ENCODE measurements around the gene HSPBAP1.
A peak's percentile ranks its signal among the peaks of the same experiment; 100 is the strongest.
"Not testable (repeated sequence)": the region's sequence is repeated elsewhere in the genome, so short reads cannot be mapped to it uniquely, and the experiment has no call there.

Gene HSPBAP1

GRCh38 chr3:122739172-122739571, 54.5 kb downstream of the HSPBAP1 start:
- no peak overlapping the region for H3K9ac ChIP-seq (ENCODE audit: low read depth, low read length)

GRCh38 chr3:122732682-122733525, 60.7 kb downstream of the HSPBAP1 start:
- H3K27me3 ChIP-seq (ENCODE audit: control insufficient read depth, insufficient read depth, low read length); H3K27ac ChIP-seq (ENCODE audit: low read depth, low read length); H3K4me3 ChIP-seq (ENCODE audit: low read depth, low read length); H3K4me1 ChIP-seq (ENCODE audit: control insufficient read depth, insufficient read depth, low read length); H3K9ac ChIP-seq (ENCODE audit: low read depth, low read length); H3K36me3 ChIP-seq (ENCODE audit: control insufficient read depth, insufficient read depth, low read length): not testable (repeated sequence)
- peaks cover 15% of the 10 kb centered on the region; the same call in 1 of the 2 replicates for H3K9me3 ChIP-seq (ENCODE audit: control insufficient read depth, insufficient read depth, low read length)

More at GRCh38 chr3:122739172-122739571, 54.5 kb downstream of the HSPBAP1 start:
- H3K9me3 ChIP-seq (ENCODE audit: control insufficient read depth, insufficient read depth, low read length), result no peaks in the 10 kb centered on the region
- H3K36me3 ChIP-seq (ENCODE audit: control insufficient read depth, insufficient read depth, low read length), result peaks cover 12% of the 10 kb centered on the region; the same call in 1 of the 2 replicates
- no peaks in the 10 kb centered on the region for H3K27me3 ChIP-seq (ENCODE audit: control insufficient read depth, insufficient read depth, low read length)
- H3K27ac ChIP-seq (ENCODE audit: low read depth, low read length), result peak overlapping the region; percentile 63
- peaks cover 8% of the 10 kb centered on the region for H3K4me1 ChIP-seq (ENCODE audit: control insufficient read depth, insufficient read depth, low read length)
- no peak overlapping the region for H3K4me3 ChIP-seq (ENCODE audit: low read depth, low read length)

GRCh38 chr3:122730240-122730639, 63.4 kb downstream of the HSPBAP1 start:
- Histone ChIP-seq H3K27me3 (ENCODE audit: control insufficient read depth, insufficient read depth, low read length) (no peaks in the 10 kb centered on the region), H3K4me1 (ENCODE audit: control insufficient read depth, insufficient read depth, low read length) (no peaks in the 10 kb centered on the region), H3K9ac (ENCODE audit: low read depth, low read length) (no peak overlapping the region), H3K27ac (ENCODE audit: low read depth, low read length) (no peak overlapping the region), H3K36me3 (ENCODE audit: control insufficient read depth, insufficient read depth, low read length) (no peaks in the 10 kb centered on the region), H3K9me3 (ENCODE audit: control insufficient read depth, insufficient read depth, low read length) (peaks cover 20% of the 10 kb centered on the region), H3K4me3 (ENCODE audit: low read depth, low read length) (no peak overlapping the region)

GRCh38 chr3:122728756-122729514, 64.7 kb downstream of the HSPBAP1 start:
- H3K9me3 ChIP-seq (ENCODE audit: control insufficient read depth, insufficient read depth, low read length), result peaks cover 23% of the 10 kb centered on the region
- no peak overlapping the region for H3K27ac ChIP-seq (ENCODE audit: low read depth, low read length)
- H3K4me1 ChIP-seq (ENCODE audit: control insufficient read depth, insufficient read depth, low read length), result no peaks in the 10 kb centered on the region
- H3K9ac ChIP-seq (ENCODE audit: low read depth, low read length), result no peak overlapping the region
- H3K4me3 ChIP-seq (ENCODE audit: low read depth, low read length), result no peak overlapping the region
- no peaks in the 10 kb centered on the region for H3K27me3 ChIP-seq (ENCODE audit: control insufficient read depth, insufficient read depth, low read length)
- H3K36me3 ChIP-seq (ENCODE audit: control insufficient read depth, insufficient read depth, low read length), result no peaks in the 10 kb centered on the region

GRCh38 chr3:122728186-122728585, 65.4 kb downstream of the HSPBAP1 start:
- H3K9me3 ChIP-seq (ENCODE audit: control insufficient read depth, insufficient read depth, low read length), result peaks cover 19% of the 10 kb centered on the region
- H3K27ac ChIP-seq (ENCODE audit: low read depth, low read length), result no peak overlapping the region
- H3K36me3 ChIP-seq (ENCODE audit: control insufficient read depth, insufficient read depth, low read length), result no peaks in the 10 kb centered on the region
- no peaks in the 10 kb centered on the region for H3K4me1 ChIP-seq (ENCODE audit: control insufficient read depth, insufficient read depth, low read length)
- H3K4me3 ChIP-seq (ENCODE audit: low read depth, low read length), result no peak overlapping the region
- H3K27me3 ChIP-seq (ENCODE audit: control insufficient read depth, insufficient read depth, low read length), result no peaks in the 10 kb centered on the region
- H3K9ac ChIP-seq (ENCODE audit: low read depth, low read length), result no peak overlapping the region

- H3K9me3 ChIP-seq (ENCODE audit: control insufficient read depth, insufficient read depth, low read length), result peaks cover 18% of the 10 kb centered on the region
- H3K36me3 ChIP-seq (ENCODE audit: control insufficient read depth, insufficient read depth, low read length), result no peaks in the 10 kb centered on the region
- H3K4me1 ChIP-seq (ENCODE audit: control insufficient read depth, insufficient read depth, low read length), result no peaks in the 10 kb centered on the region
- no peak overlapping the region for H3K27ac ChIP-seq (ENCODE audit: low read depth, low read length)
- H3K27me3 ChIP-seq (ENCODE audit: control insufficient read depth, insufficient read depth, low read length), result no peaks in the 10 kb centered on the region
- no peak overlapping the region for H3K9ac ChIP-seq (ENCODE audit: low read depth, low read length)
- no peak overlapping the region for H3K4me3 ChIP-seq (ENCODE audit: low read depth, low read length)
These were observed 65.9 kb downstream of the HSPBAP1 start for GRCh38 chr3:122727766-122728165.

- Histone ChIP-seq H3K9ac (ENCODE audit: low read depth, low read length) (no peak overlapping the region), H3K4me3 (ENCODE audit: low read depth, low read length) (no peak overlapping the region), H3K9me3 (ENCODE audit: control insufficient read depth, insufficient read depth, low read length) (peaks cover 13% of the 10 kb centered on the region), H3K4me1 (ENCODE audit: control insufficient read depth, insufficient read depth, low read length) (no peaks in the 10 kb centered on the region), H3K27ac (ENCODE audit: low read depth, low read length) (no peak overlapping the region), H3K27me3 (ENCODE audit: control insufficient read depth, insufficient read depth, low read length) (no peaks in the 10 kb centered on the region), H3K36me3 (ENCODE audit: control insufficient read depth, insufficient read depth, low read length) (no peaks in the 10 kb centered on the region)
These were observed 66.3 kb downstream of the HSPBAP1 start for GRCh38 chr3:122727294-122727693.

GRCh38 chr3:122725106-122725505, 68.5 kb downstream of the HSPBAP1 start:
- peaks cover 4% of the 10 kb centered on the region for H3K36me3 ChIP-seq (ENCODE audit: control insufficient read depth, insufficient read depth, low read length)
- H3K4me1 ChIP-seq (ENCODE audit: control insufficient read depth, insufficient read depth, low read length), result no peaks in the 10 kb centered on the region
- H3K4me3 ChIP-seq (ENCODE audit: low read depth, low read length), result no peak overlapping the region
- H3K27ac ChIP-seq (ENCODE audit: low read depth, low read length), result no peak overlapping the region
- peaks cover 9% of the 10 kb centered on the region; the same call in 1 of the 2 replicates for H3K9me3 ChIP-seq (ENCODE audit: control insufficient read depth, insufficient read depth, low read length)
- H3K27me3 ChIP-seq (ENCODE audit: control insufficient read depth, insufficient read depth, low read length), result no peaks in the 10 kb centered on the region
- H3K9ac ChIP-seq (ENCODE audit: low read depth, low read length), result no peak overlapping the region

- no peak overlapping the region for H3K4me3 ChIP-seq (ENCODE audit: low read depth, low read length)
- 0 out of 2 replicates have a peak, but pooled peaks cover 4% of the 10 kb centered on the region for H3K9me3 ChIP-seq (ENCODE audit: control insufficient read depth, insufficient read depth, low read length)
- H3K9ac ChIP-seq (ENCODE audit: low read depth, low read length), result no peak overlapping the region
- no peaks in the 10 kb centered on the region for H3K27me3 ChIP-seq (ENCODE audit: control insufficient read depth, insufficient read depth, low read length)
- no peaks in the 10 kb centered on the region for H3K4me1 ChIP-seq (ENCODE audit: control insufficient read depth, insufficient read depth, low read length)
- H3K27ac ChIP-seq (ENCODE audit: low read depth, low read length), result no peak overlapping the region
- peaks cover 29% of the 10 kb centered on the region for H3K36me3 ChIP-seq (ENCODE audit: control insufficient read depth, insufficient read depth, low read length)
These were observed 74.2 kb downstream of the HSPBAP1 start for GRCh38 chr3:122719273-122719921.

- H3K36me3 ChIP-seq (ENCODE audit: control insufficient read depth, insufficient read depth, low read length), result peaks cover 44% of the 10 kb centered on the region
- no peaks in the 10 kb centered on the region for H3K27me3 ChIP-seq (ENCODE audit: control insufficient read depth, insufficient read depth, low read length)
- H3K4me1 ChIP-seq (ENCODE audit: control insufficient read depth, insufficient read depth, low read length), result no peaks in the 10 kb centered on the region
- H3K27ac ChIP-seq (ENCODE audit: low read depth, low read length), result no peak overlapping the region
- H3K4me3 ChIP-seq (ENCODE audit: low read depth, low read length), result no peak overlapping the region
- H3K9ac ChIP-seq (ENCODE audit: low read depth, low read length), result no peak overlapping the region
- no peaks in the 10 kb centered on the region for H3K9me3 ChIP-seq (ENCODE audit: control insufficient read depth, insufficient read depth, low read length)
These were observed 77.0 kb downstream of the HSPBAP1 start for GRCh38 chr3:122716667-122717066.
